Adrenal gland (tissue), 12 donors: Measurements from ENCODE around the gene ERVMER34-1. TPM values are rescaled to one million over a fixed set of nuclear protein-coding genes. Genes with fewer than 3 reads are reported as not detected.

Source experiments
- DNase-seq, 7 donors: peaks; one replicate each; pipeline ENCODE4 v3.0.0-alpha.2; 2019 to 2020
- H3K27ac ChIP-seq, 5 donors: fragments of 200-600 bp; sonication (generic) in 4 of 5; 1 replicate in 3 of 5; 2 replicates in 2 of 5; pipeline versions ENCODE4 v1.5.1 to v1.8.0; 2016 to 2020; ENCODE audit warnings: mild to moderate bottlenecking in 1 of 5
- H3K27me3 ChIP-seq: fragments of 200-600 bp; 2 replicates; pipeline ENCODE4 v1.8.0; 2021
- H3K36me3 ChIP-seq, 2 donors: fragments of 200-600 bp; replicated peaks in 1 of 2; 1 replicate in 1 of 2; 2 replicates in 1 of 2; pipeline versions ENCODE4 v1.5.1 to v1.8.0; 2018 to 2022
- H3K4me1 ChIP-seq, 2 donors: fragments of 200-600 bp; replicated peaks in 1 of 2; 1 replicate in 1 of 2; 2 replicates in 1 of 2; pipeline versions ENCODE4 v1.5.1 to v1.8.0; 2018 to 2021
- H3K4me3 ChIP-seq, 4 donors: fragments of 200-600 bp; sonication (generic) in 3 of 4; one replicate each; pipeline ENCODE4 v1.5.1; 2016 to 2018
- H3K9me3 ChIP-seq, 3 donors: fragments of 200-600 bp; sonication (generic) in 1 of 3; replicated peaks in 1 of 3; 1 replicate in 2 of 3; 2 replicates in 1 of 3; pipeline versions ENCODE4 v1.5.1 to v1.8.0; 2016 to 2021
- CTCF ChIP-seq, 6 experiments: fragments of 450-650 bp in 4 of 6; fragments of 200-600 bp in 2 of 6; sonication (generic) in 1 of 6; IDR thresholded peaks; 1 replicate in 5 of 6; 2 replicates in 1 of 6; pipeline versions ENCODE4 v1.5.1 to v1.8.0; 2016 to 2021; ENCODE audit warnings: antibody characterized with exemption in 6 of 6, mild to moderate bottlenecking in 2 of 6, moderate library complexity in 1 of 6
- POLR2A ChIP-seq, 2 donors: fragments of 450-650 bp; IDR thresholded peaks; one replicate each; pipeline ENCODE4 v1.6.1; 2017; ENCODE audit warnings: antibody characterized with exemption in 2 of 2, mild to moderate bottlenecking in 2 of 2, moderate library complexity in 1 of 2
- WGBS, 4 donors: extraction: QIAGEN DNeasy Blood & Tissue Kit in 2 of 4; methylation state at CpG; one replicate each; pipeline versions ENCODE4 v1.1.5 to v1.1.7; 2013 to 2017; 5-methylcytosine and 5-hydroxymethylcytosine counted together
- intact Hi-C, 2 donors: fragments of 100-400 bp; cut with DNase I; formaldehyde crosslinking; loops; one replicate each; pipeline versions ENCODE4 v1.14.1 to v1.15.0; 2022 to 2023
- polyA plus RNA-seq, 3 donors: library from polyadenylated mRNA; stranded (reverse); fragments of 200-250 nt in 2 of 3; fragments of 350-450 nt in 1 of 3; fragmentation: Illumina TruSeq in 1 of 3; extraction: RNeasy Lipid Tissue Mini Kit (QIAGEN cat#74804) in 1 of 3; gene quantifications; one replicate each; pipeline ENCODE4 v1.2.3, GENCODE V29; 2013 to 2014
- total RNA-seq, 9 donors: library from RNA; depleted of rRNA in 4 of 9; stranded (reverse); fragments of >200 nt in 4 of 9; fragments of 120-200 nt in 1 of 9; fragmentation: NEBNext Ultra II Directional in 1 of 9; extraction: Animal tissue kit (Norgen Biotek cat#: 25700) in 1 of 9; gene quantifications; one replicate each; pipeline versions ENCODE4 v1.1.0 to v1.2.4, GENCODE V29; 2013 to 2023
- donor health status: healthy with polysubstance abuse.
- donor health status: Bipolar disorder and iron deficiency.
- donor health status: DM: yes; HTN: yes; CAD: no.
- donor health status: DM: no; HTN: no; CAD: no.
- donor health status: DM: no; HTN: no; CAD: no.
- donor health status: DM: yes; HTN: yes; CAD: no.

ERVMER34-1 gene
- total and polyA plus RNA-seq, 12 donors: 0.28 to 2.1 (median 0.97) TPM

GRCh38 chr4:52704661-52705060 lies 46.6 kb downstream of the ERVMER34-1 start:
- WGBS, 4 donors: 73 to 83% (median 75%) methylated on average over 3 of the region's 3 CpGs
- no peak for TF ChIP-seq POLR2A (IDR thresholded peaks at IDR 0.05)
- no peak for TF ChIP-seq CTCF (IDR thresholded peaks at IDR 0.05)
- DNase-seq: no peak
- intact Hi-C loops: no loop called here
- no peak overlapping the region for H3K4me3 ChIP-seq
- no peaks in the 10 kb centered on the region for H3K9me3 ChIP-seq
- H3K27me3 ChIP-seq: no peaks in the 10 kb centered on the region
- no peak overlapping the region for H3K27ac ChIP-seq
- H3K36me3 ChIP-seq: no peaks in the 10 kb centered on the region
- H3K4me1 ChIP-seq: no peaks in the 10 kb centered on the region

GRCh38 chr4:52704133-52704532 lies 47.1 kb downstream of the ERVMER34-1 start:
- no peaks in the 10 kb centered on the region for H3K9me3 ChIP-seq
- H3K4me1 ChIP-seq: no peaks in the 10 kb centered on the region
- intact Hi-C loops: no loop called here
- TF ChIP-seq POLR2A (IDR thresholded peaks at IDR 0.05) (no peak), CTCF (IDR thresholded peaks at IDR 0.05) (no peak)
- no peaks in the 10 kb centered on the region for H3K27me3 ChIP-seq
- no peak overlapping the region for H3K4me3 ChIP-seq
- no peaks in the 10 kb centered on the region for H3K36me3 ChIP-seq
- H3K27ac ChIP-seq: no peak overlapping the region
- DNase-seq: no peak
- 22 to 41% (median 40%) methylated on average over 1 of the region's 1 CpG for WGBS, 4 donors

- TF ChIP-seq POLR2A (IDR thresholded peaks at IDR 0.05) (no peak), CTCF (IDR thresholded peaks at IDR 0.05) (no peak)
- WGBS, 4 donors: 82 to 85% (median 84%) methylated on average over 3 of the region's 3 CpGs
- no peak overlapping the region for H3K4me3 ChIP-seq
- H3K27ac ChIP-seq: no peak overlapping the region
- H3K27me3 ChIP-seq: no peaks in the 10 kb centered on the region
- no peaks in the 10 kb centered on the region for H3K4me1 ChIP-seq
- no peak for DNase-seq
- intact Hi-C loops: no loop called here
- H3K9me3 ChIP-seq: no peaks in the 10 kb centered on the region
- no peaks in the 10 kb centered on the region for H3K36me3 ChIP-seq
Measured at GRCh38 chr4:52701207-52701606, 50.0 kb downstream of the ERVMER34-1 start.

GRCh38 chr4:52694936-52695335 lies 56.3 kb downstream of the ERVMER34-1 start:
- WGBS, 4 donors: 47 to 57% (median 54%) methylated on average over 2 of the region's 2 CpGs
- Histone ChIP-seq H3K4me1 (no peaks in the 10 kb centered on the region), H3K36me3 (no peaks in the 10 kb centered on the region), H3K4me3 (no peak overlapping the region), H3K27me3 (no peaks in the 10 kb centered on the region), H3K9me3 (no peaks in the 10 kb centered on the region), H3K27ac (no peak overlapping the region)
- TF ChIP-seq CTCF (IDR thresholded peaks at IDR 0.05) (no peak), POLR2A (IDR thresholded peaks at IDR 0.05) (no peak)
- intact Hi-C loops: no loop called here
- DNase-seq: no peak
